Pancreas (tissue), 10 donors: ENCODE results near the gene TBX2. TPM values are rescaled to one million over a fixed set of nuclear protein-coding genes. Genes with fewer than 3 reads are reported as not detected.

Experiments
- ATAC-seq, 4 donors: fragments of 200-7000 bp; cut with Tn5 transposase; one replicate each; pipeline versions ENCODE4 v1.8.0 to v1.9.1; 2020; ENCODE audit warnings: mild to moderate bottlenecking in 4 of 4, moderate library complexity in 4 of 4
- DNase-seq, 6 donors: peaks; one replicate each; pipeline ENCODE4 v3.0.0-alpha.2; 2020
- FAIRE-seq: peaks from 2 replicates; lab custom pipeline; 2012; peaks lifted over from hg19 to GRCh38; lab: Jason Lieb, UNC
- H3K27ac ChIP-seq, 4 donors: fragments of 200-600 bp; sonication (generic); 1 replicate in 3 of 4; 2 replicates in 1 of 4; pipeline versions ENCODE4 v1.5.0 to v1.8.0; 2020
- H3K27me3 ChIP-seq, 4 donors: fragments of 200-600 bp; one replicate each; pipeline ENCODE4 v1.8.0; 2021
- H3K36me3 ChIP-seq, 3 donors: fragments of 200-600 bp; sonication (generic) in 1 of 3; one replicate each; pipeline versions ENCODE4 v1.5.0 to v1.8.0; 2020 to 2021
- H3K4me1 ChIP-seq, 3 donors: fragments of 200-600 bp; one replicate each; pipeline ENCODE4 v1.8.0; 2021
- H3K4me3 ChIP-seq, 4 donors: fragments of 200-600 bp; sonication (generic) in 2 of 4; one replicate each; pipeline versions ENCODE4 v1.5.0 to v1.8.0; 2020 to 2021
- H3K9me3 ChIP-seq, 4 donors: fragments of 200-600 bp; one replicate each; pipeline ENCODE4 v1.8.0; 2021
- CTCF ChIP-seq, 4 donors: fragments of 200-600 bp; sonication (generic) in 3 of 4; IDR thresholded peaks; one replicate each; pipeline versions ENCODE4 v1.5.0 to v1.8.0; 2021; ENCODE audit warnings: antibody characterized with exemption in 4 of 4
- WGBS, 2 donors: extraction: QIAGEN DNeasy Blood & Tissue Kit; methylation state at CpG; one replicate each; pipeline ENCODE4 v1.1.7; 2013; 5-methylcytosine and 5-hydroxymethylcytosine counted together
- intact Hi-C, 3 donors: fragments of 100-400 bp; cut with DNase I; formaldehyde crosslinking; loops; one replicate each; pipeline versions ENCODE4 v1.11.1 to v1.14.2; 2022
- polyA plus RNA-seq, 2 donors: library from polyadenylated mRNA; stranded (reverse); fragments of 200-250 nt; gene quantifications; one replicate each; pipeline ENCODE4 v1.2.3, GENCODE V29; 2013
- total RNA-seq, 6 donors: library from RNA; stranded (reverse); fragmentation: NEBNext Ultra II Directional in 4 of 6; extraction: Animal tissue kit (Norgen Biotek cat#: 25700) in 4 of 6; gene quantifications; one replicate each; pipeline versions ENCODE4 v1.2.1 to v1.2.4, GENCODE V29; 2021 to 2023
- donor health status: healthy with polysubstance abuse.
- donor health status: DM: no; HTN: no; CAD: no; lungs with moderate emphysema.
- donor health status: DM: no; HTN: no; CAD: no.
- donor health status: control.
- donor health status: control.
- donor health status: Bipolar disorder and iron deficiency.
- donor health status: DM: yes; HTN: yes; CAD: no.
- donor health status: DM: no; HTN: no; CAD: no.
- donor health status: DM: no; HTN: no; CAD: no.
- donor health status: DM: yes; HTN: yes; CAD: no.

TBX2 gene
- total and polyA plus RNA-seq, 8 donors, result 1.2 to 12.1 (median 2.7) TPM

DNA sequence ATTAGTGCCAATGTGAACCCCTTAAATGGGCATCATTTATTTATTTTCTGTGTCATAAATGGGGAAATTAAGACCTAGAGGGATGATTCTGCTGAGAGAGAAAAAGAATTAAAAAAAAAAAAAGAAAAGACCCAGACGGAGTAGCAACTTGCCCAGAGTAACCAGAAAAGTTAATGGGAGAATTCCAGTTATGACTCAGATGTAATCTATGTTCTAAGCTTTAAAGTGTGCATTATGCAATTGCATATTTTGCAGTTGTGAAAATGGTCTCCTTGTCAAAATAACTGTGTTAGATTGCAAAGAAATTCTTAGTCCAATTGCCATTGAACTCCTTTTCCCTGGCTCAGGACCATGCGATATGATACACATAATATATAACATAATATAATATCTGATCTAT is 38.6 kb upstream of the TBX2 start:
- WGBS, 2 donors, result 92 to 95% methylated on average over 2 of the region's 2 CpGs
- TF ChIP-seq CTCF (IDR thresholded peaks at IDR 0.05), result no peak
- Histone ChIP-seq H3K4me3 (no peak overlapping the region), H3K36me3 (no peaks in the 10 kb centered on the region), H3K9me3 (no peaks in the 10 kb centered on the region), H3K4me1 (no peaks in the 10 kb centered on the region), H3K27me3 (no peaks in the 10 kb centered on the region), H3K27ac (no peak overlapping the region)
- DNase-seq, result no peak
- no peak for FAIRE-seq
- no peak for ATAC-seq
- intact Hi-C loops, result no loop called here

GRCh38 chr17:61362396-61362795 is 37.2 kb upstream of the TBX2 start:
- no peak for ATAC-seq
- no peak for FAIRE-seq
- H3K27me3 ChIP-seq, result no peaks in the 10 kb centered on the region
- H3K27ac ChIP-seq, result no peak overlapping the region
- intact Hi-C loops, result no loop called here
- H3K4me1 ChIP-seq, result no peaks in the 10 kb centered on the region
- no peaks in the 10 kb centered on the region for H3K36me3 ChIP-seq
- H3K9me3 ChIP-seq, result no peaks in the 10 kb centered on the region
- DNase-seq, result no peak
- no peak overlapping the region for H3K4me3 ChIP-seq
- WGBS, 2 donors, result 90 to 94% methylated on average over 5 of the region's 5 CpGs
- TF ChIP-seq CTCF (IDR thresholded peaks at IDR 0.05), result no peak

- WGBS, 2 donors, result 92 to 94% methylated on average over 9 of the region's 9 CpGs
- FAIRE-seq (no peak), DNase-seq (no peak), ATAC-seq (no peak)
- no peak for TF ChIP-seq CTCF (IDR thresholded peaks at IDR 0.05)
- intact Hi-C loops, result no loop called here
- no peaks in the 10 kb centered on the region for H3K4me1 ChIP-seq
- no peaks in the 10 kb centered on the region for H3K27me3 ChIP-seq
- H3K27ac ChIP-seq, result no peak overlapping the region
- H3K9me3 ChIP-seq, result no peaks in the 10 kb centered on the region
- no peaks in the 10 kb centered on the region for H3K36me3 ChIP-seq
- H3K4me3 ChIP-seq, result no peak overlapping the region
Observed at GRCh38 chr17:61362852-61363600, 36.6 kb upstream of the TBX2 start.

GRCh38 chr17:61363601-61364462 is 35.8 kb upstream of the TBX2 start:
- H3K27me3 ChIP-seq, result no peaks in the 10 kb centered on the region
- ATAC-seq (no peak), FAIRE-seq (no peak), DNase-seq (no peak)
- H3K4me3 ChIP-seq, result no peak overlapping the region
- TF ChIP-seq CTCF (IDR thresholded peaks at IDR 0.05), result no peak
- no peaks in the 10 kb centered on the region for H3K9me3 ChIP-seq
- H3K36me3 ChIP-seq, result no peaks in the 10 kb centered on the region
- H3K27ac ChIP-seq, result no peak overlapping the region
- intact Hi-C loops, result no loop called here
- no peaks in the 10 kb centered on the region for H3K4me1 ChIP-seq
- 96 to 97% methylated on average over 13 of the region's 13 CpGs for WGBS, 2 donors
